ENCODE results near the gene OR6S1.
"Not testable (repeated sequence)": the region's sequence is repeated elsewhere in the genome, so short reads cannot be mapped to it uniquely, and the experiment has no call there.

Gene OR6S1

DNA sequence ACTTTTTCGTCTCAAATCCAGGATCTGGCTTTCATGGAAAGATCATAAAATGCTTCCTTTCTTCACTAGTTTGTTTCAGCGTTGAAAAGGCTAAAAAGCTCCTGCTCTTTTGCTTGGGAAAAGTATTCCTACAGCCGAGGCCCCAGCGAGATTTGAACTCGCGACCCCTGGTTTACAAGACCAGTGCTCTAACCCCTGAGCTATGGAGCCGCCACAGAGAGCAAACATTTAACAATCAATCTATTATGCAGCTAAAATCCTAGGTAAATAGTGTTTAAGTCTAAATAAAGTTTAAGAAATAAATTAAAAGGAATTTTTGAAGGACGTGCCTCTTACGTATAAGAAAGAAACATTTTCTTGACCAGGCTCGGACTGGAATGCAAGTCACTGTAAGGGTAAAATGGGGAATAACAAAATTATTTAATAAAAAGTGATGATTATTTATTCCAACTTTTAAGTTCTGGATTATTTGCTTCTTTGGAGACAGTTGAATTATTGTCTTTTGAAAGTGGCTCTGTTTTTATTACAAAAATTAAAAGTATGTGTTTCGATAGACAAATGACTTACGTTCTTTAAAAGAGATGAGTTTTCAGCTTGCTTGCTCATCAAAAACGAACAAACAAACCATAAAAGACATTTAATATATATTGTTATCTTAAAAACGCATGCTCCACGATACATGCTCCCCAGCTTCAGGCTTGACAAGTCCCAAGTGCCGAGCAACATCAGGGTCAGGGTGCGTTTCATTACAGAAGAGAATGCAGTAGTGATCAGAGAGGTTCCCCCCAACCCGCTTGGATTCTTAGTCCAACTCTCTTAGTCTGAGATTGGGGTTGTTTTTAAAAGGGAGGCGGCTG, 10.2 kb downstream of the OR6S1 start:
- DNase-seq (ENCODE audit: low read depth in 2 of 2): no peak

GRCh38 chr14:20630340-20631022, 11.0 kb downstream of the OR6S1 start:
- no peak for DNase-seq (ENCODE audit: low read depth in 2 of 2)

DNA sequence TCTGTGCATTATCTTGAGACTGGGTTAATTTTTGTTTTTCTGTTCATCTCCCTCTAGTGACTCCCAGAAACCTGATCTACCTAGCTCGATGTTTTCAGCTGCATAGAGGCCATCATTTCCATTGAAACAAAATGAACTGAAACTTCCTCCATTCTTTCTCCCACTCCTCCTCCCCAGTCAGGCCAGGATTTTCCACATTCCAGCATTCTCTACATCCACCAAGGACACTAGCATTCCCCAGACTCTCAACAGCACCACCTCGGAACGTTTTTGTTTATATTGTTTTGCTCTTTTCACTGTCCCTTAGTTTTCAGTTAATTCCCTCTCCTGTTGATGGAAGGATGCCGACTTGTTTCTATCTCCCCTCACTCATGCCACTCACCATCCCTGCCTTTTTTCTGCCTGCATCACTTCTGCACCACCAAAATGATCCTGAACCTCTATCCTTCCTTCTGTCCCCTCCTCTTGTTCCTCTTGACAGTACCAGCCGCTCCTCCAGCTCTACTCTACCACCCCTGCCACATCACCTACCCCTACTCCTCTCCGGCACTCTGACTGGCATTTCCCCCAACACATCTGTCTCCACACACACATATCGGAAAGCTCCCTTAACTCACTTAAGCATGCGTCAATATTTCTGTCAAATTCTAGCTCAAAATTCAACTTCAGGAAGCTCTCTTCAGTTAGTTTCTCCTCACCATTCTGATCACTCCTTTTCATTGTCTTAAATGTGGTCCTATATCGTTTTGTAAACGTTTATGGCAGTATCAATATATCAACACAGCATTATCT, 13.2 kb downstream of the OR6S1 start:
- no peak for DNase-seq (ENCODE audit: low read depth in 2 of 2)

DNA sequence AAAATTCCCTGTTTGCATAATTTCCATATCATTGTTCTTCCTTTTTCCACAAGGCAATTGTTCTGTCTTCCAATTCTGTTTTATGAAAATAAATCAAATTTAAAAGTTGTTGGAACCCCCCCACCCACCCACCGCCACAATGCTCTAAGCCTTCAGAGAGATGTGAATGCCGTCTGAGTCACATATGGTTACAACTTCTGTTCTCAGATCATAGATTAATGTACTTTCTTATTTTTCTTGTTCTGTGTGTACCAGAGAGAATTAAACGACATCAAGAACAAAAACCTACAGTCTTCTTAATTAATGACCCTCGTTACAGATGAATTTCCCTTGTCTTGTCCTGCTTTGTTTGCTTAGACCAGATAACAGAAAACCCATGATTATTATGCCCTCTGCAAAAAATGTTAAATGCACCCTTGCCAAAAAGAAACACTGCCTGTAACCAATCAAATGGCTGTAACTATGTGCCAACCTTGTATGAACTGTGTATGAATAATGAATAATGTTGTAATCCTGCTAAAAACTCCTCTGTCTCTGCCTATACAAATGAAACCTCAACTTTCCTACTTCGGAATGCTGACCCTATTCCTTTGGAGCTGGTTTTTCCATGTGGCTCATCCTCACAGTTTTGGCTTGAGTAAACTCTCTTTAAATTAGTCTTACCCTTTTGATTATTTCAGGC, 14.0 kb downstream of the OR6S1 start:
- DNase-seq (ENCODE audit: low read depth in 2 of 2): no peak

- no peak for DNase-seq (ENCODE audit: low read depth in 2 of 2)
These were observed 15.2 kb downstream of the OR6S1 start for GRCh38 chr14:20626274-20626673.

DNA sequence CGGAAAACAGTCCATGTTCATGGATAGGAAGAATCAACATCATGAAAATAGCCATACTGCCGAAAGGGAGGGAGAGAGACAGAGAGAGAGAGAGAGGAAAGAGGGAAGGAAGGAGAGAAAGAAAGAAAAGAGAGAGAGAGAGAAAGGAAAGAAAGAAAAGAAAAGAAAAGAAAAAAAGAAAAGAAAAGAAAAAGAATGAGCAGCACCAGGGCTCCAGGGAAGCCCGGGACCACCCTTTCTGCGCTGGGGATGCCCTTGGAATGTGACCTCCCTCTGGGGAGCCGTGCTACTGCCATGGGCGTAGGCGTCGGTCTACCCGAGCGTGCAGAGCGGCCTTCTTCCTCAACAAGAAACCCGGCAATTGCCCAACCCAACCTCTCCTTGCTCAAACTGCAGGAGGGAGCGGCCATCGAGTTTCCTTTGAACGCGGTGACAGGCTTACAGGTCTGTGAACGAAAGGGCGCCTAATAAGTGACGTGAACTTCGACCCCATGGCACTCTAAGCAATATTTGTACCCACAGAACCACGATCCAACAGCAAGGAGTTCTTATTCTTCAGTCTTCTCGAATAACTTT, 16.9 kb downstream of the OR6S1 start:
- no peak for DNase-seq (ENCODE audit: low read depth in 2 of 2)

DNA sequence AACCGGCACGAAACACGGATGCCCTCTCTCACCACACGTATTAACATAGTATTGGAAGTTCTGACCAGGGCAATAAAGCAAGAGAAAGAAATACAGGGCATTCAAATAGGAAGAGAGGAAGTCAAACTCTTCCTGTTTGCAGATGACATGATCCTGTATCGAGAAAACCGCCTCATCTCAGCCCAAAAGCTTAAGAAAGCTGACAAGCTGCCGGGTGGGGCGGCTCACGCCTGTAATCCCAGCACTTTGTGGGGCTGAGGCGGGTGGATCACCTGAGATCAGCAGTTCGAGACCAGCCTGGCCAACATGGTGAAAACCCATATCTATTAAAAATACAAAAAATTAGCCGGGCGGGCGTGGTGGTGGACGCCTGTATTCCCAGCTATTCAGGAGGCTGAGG, 17.7 kb downstream of the OR6S1 start:
- DNase-seq (ENCODE audit: low read depth in 2 of 2): no peak

- no peak for DNase-seq (ENCODE audit: low read depth in 2 of 2)
These were observed 18.6 kb downstream of the OR6S1 start for GRCh38 chr14:20622816-20623291.

DNA sequence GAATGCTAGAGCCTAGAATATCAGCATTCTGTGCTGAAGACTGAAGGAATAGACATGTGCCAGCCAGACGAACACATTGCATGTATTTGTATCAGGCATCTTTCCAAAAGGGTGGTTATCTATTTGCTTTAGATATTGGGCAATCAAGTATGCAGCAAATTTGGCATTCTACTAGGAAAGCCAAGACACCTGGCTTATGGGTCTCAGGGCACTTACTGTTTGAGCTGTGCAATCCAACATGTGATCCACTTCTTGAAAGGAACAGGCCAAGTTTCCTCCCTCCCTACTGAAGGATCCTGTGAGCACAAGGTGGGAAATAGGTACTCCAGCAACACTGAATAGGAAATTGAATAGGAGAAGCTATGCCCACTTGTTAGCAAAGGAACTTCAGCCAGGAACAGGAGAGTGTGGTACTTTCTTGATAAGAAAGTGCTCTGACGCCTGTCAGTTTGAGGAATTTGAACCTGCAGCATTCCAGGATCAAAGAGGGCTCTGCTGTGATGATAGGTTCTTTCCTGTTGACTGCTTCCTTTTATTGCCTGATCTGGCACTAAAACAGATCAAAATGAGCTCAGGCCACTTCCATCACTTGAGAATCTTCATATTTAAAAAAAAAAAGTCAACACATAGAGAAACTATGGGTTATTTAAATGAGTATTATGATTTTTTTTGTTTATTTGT, 20.6 kb downstream of the OR6S1 start:
- no peak for DNase-seq (ENCODE audit: low read depth in 2 of 2)

- not testable (repeated sequence) for DNase-seq (ENCODE audit: low read depth in 2 of 2)
These were observed 21.8 kb downstream of the OR6S1 start for GRCh38 chr14:20619688-20620087.

- DNase-seq (ENCODE audit: low read depth in 2 of 2): no peak
These were observed 23.2 kb downstream of the OR6S1 start for GRCh38 chr14:20618271-20618749.

GRCh38 chr14:20617138-20618003, 24.1 kb downstream of the OR6S1 start:
- DNase-seq (ENCODE audit: low read depth in 2 of 2): no peak

- DNase-seq (ENCODE audit: low read depth in 2 of 2): no peak
These were observed 25.5 kb downstream of the OR6S1 start for GRCh38 chr14:20615996-20616395.

DNA sequence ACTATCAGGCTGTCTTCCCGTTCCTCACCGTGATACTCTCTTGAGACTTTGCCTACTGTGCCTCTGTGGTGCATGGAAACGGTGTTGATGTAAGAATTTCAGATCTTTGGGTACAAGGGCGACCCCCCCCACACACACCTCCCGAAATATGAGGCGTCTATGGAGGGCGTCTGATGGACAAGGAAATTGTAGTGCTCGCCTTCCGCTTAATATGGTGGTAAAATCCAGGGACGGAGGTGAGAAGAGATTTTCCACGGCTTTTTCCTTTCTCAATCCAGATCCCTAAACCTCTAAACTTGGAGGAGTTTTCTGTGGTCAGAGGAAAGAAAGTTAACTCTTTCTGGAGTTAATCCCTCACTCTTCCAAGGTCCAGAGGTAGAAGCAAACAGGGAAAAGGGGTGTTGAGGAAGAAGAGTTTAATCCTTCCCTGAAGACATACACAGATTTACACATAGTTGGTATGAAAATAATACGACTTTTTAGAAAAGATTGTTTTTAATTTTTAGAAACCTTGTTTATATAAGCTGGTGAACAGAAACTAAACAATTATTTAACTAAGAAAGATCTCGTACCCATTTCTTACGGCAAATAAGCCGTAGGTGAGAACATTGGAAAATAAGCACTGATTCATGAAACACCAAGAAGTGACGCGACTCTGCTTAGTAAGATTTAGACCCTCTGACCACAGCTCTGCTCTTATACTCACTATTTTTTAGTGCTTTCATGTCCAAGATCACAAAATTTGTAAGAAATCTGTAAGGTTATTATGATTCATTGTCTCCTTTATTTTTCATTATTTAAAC, 27.3 kb downstream of the OR6S1 start:
- DNase-seq (ENCODE audit: low read depth in 2 of 2): no peak

DNA sequence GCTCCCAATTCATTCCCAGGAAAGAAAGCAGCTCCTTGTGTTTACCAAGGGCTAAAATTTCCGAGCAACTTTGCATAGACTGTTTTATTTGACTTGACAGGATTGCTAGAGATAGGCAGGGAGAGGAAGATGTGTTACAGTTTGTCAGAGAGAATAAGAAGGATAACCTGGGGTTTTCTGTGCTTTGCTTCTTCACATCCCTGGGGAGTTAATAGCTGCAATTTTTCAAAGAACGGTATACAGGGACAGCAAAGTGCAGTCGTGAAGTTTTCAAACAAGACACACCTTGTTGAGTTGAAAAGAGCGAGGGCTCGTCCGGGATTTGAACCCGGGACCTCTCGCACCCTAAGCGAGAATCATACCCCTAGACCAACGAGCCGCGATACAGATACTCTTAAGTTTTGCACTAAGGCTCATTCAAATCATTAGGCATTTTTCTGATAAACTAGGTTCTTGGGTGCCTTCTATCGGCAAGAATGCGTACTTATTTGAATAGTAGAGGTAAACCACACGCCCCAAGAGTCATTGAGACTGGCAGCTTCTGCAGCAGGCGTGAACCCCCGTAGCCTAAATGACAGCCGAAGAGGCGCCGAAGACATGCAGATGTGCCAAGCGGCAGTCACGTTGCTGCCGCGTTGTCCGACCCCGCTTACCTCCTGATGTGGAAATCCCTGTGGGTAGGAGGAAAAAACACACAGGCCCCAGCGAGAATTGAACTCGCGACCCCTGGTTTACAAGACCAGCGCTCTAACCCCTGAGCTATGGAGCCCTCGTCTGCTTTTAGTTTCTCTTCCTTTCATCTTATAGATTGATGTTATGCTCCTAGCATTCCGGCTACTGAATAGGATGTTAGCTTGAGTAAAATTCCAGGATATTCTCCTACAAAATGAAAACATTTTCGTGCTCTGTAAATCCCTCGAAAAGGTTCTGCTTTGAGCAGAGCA, 28.1 kb downstream of the OR6S1 start:
- DNase-seq (ENCODE audit: low read depth in 2 of 2): peak; percentile 94

GRCh38 chr14:20612403-20612802, 29.1 kb downstream of the OR6S1 start:
- DNase-seq (ENCODE audit: low read depth in 2 of 2): no peak

- DNase-seq (ENCODE audit: low read depth in 2 of 2): no peak
These were observed 30.2 kb downstream of the OR6S1 start for GRCh38 chr14:20611277-20611676.

Measured in fibroblast of skin of left quadriceps (primary cell).